ENCODE results near the gene OTUB1.

OTUB1 gene

DNA sequence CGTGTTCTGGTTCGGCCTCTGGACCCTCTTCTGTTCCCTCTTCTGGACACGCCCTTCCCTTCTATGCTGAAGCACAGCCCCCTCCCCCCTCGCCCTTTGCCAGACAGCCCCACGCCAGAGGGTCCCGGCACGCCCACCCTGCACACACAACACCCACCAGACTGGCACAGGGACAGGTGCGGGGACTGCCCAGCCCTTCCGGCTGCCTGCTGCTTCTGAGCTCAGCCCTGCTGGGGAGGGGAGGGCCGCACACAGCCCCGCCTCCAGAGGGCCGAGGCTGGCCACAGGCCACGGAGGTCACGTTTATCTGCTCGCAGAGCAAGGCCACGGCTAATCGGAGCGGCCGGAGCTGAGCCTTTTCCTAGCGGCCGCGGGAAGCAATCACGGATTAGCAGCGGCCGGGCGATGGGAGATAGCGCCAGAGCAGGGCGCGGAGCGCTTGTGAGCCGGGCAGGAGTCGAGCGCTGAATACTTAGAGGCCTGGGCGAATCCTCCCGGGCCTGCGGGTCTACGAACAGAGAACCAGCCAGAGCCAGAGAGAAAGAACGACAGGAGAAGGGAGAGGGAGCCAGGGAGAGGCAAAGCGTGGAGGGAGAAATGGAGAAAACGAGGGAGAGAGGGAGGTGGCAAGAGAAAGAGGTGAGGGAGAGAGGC, 21.5 kb downstream of the OTUB1 start:
- no peak for DNase-seq

- DNase-seq, result no peak
These were observed 22.2 kb downstream of the OTUB1 start for GRCh38 chr11:64008283-64008913.

- no peak for DNase-seq
These were observed 22.8 kb downstream of the OTUB1 start for GRCh38 chr11:64008914-64009633.

DNA sequence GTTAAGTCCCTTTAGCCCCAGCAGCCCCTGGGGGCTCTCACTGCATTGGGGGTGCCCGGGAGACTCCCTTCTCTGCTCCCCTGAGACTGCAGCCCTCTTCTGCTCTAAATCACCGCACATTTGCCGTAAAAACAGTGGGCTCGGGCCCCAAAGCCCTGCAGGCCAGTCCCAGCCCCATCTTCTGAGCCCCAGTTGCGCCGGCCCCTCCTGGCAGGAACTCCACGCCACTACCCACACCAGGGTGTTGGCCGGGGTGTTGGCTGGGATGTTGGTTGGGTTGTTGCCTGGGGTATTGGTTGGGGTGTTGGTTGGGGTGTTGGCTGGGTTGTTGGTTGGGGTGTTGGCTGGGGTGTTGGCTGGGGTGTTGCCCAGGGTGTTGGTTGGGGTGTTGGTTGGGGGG, 23.5 kb downstream of the OTUB1 start:
- no peak for DNase-seq

DNA sequence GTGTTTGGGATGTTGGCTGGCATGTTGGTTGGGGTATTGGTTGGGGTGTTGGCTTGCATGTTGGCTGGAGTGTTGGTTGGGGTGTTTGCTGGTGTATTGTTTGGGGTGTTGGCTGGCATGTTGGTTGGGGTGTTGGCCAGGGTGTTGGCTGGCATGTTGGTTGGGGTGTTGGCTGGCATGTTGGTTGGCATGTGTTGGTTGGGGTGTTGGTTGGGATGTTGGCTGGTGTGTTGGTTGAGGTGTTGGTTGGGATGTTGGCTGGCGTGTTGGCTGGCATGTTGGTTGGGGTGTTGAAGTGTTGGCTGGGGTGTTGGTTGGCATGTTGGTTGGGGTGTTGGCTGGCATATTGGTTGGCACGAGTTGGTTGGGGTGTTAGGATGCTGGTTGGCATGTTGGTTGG, 24.5 kb downstream of the OTUB1 start:
- no peak for DNase-seq

DNA sequence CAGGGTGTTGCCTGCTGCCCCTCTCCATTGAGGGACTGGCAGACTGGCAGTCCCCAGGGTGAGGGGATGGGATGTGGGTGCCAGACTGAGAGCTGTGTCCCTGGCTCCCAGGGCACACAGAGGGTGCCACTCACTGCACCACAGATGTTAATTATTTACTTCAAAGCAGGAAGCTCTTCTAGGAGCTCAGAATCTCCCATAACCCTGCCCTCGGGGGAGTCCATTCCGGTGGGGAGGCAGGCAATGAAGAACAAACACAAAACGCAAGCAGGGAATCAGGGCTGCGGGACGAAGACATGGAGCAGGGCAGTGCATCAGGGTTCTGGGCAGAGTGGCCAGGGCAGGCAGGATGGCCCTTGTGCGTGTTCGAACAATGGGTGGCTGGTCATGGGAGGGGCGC, 25.1 kb downstream of the OTUB1 start:
- DNase-seq, result no peak

DNA sequence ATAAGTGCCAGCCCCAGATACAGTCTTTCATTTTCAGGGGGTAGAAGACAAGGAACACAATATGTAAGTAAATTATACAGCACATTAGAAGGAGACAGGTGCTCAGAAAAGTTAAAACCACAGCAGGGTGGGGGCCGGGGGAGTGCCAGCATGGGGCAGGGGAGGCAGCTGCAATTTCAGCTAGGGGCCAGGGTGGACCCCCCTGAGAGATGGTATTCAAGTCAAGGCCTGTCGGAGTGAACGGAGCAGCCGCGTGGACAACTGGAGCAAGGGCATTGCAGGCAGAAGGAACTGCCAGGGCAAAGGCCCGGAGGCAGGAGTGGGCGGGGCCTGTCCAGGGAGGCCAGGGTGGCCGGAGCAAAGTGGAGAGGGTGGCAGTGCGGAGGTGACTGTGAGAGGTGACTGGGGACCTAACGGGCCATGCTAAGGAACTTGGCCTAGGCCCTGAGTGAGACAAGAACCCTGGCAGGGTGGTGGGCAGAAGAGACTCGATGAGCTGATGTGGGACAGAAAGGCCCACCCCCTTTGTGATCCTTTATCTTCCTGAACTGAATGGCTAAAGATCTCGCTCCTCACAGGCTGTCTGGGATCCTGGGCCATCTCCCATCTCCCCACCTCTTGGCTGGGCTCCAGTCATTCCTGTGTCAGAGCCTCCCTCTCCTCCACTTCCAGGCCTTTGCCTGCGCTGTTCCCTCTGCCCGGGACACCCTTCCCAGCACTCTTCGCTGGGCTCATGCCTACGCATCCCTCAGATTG, 27.1 kb downstream of the OTUB1 start:
- DNase-seq, result no peak

DNA sequence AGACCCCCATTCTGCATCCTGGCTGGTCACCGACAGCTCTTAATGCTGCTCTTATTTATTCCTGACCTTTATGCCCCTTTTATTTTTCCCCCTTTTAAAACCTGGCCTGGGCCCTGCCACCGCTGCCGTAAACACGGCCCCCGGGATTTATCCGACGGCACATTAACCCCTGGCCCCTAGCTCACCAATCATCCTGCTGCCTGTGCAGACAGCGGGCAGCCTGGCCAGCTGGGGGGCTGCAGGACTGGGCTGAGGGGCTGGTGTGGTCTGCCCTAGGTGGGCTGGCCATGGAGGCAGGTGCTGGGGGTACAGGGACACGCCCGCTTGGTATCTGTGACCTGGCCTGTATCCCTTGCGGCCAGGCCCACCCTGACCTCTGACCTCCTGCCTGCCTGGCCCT, 28.1 kb downstream of the OTUB1 start:
- DNase-seq, result no peak

DNA sequence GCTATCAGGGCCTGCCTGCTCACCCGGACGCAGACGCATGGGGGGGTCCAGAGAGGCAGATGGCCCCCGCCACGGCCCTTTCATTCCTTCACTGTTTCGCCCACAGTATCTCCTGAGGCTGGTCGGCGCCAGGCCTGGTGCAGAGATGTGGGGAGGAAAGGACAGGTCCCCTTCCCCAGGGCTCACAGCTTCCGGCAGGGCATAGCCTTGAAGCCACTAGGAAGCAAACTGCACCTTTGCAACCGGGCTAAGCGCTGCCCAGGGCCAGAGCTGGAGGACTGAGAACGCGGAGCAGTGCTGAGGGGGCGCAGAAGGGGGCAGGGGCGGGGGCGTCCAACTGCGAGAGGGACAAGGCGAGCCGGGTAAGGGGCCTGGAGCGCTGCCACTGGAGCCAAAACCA, 29.3 kb downstream of the OTUB1 start:
- no peak for DNase-seq

DNA sequence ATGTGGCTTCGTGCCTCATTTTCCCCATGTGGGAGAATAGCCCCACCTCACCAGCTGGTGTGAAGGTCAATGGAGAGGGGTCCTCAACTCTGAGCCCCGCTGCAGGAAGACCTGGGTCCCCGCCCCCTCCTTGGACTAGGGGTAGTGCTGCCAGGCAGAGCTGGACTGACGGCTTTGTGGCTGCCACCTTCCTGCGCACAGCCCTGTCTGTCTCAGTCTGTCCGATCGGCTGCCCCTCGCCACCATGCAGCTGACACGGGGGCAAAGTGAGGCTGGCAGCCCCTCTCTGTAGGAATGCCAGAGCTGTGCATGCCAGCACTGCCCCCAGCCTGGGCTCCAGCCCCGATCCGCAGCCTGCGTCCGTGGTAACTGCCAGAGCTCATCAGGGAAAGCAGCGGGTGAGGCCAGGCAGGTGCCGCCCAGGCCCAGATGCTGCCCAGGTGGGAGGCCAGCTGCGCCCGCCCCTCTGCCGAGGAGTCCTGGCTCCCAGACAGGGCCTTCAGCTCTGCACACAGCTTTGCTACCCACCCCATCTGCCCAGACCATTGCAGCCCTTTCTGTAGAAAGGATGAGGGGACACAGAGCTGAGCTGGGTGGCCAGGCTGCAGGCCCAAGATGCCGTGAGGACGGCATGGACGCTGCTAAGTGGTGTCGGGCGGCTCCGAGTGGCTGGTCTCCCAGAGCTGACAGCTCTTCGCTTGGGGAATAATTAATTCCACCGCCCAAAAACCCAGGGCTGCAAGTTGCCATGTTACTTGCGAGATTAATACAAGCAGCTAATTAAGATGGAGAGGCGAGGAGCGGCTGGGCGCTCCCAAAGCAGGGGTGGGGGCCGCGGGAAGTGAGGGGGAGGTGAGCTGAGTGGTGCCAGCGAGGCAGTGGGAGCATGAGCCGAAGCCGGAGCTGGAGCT, 30.0 kb downstream of the OTUB1 start:
- DNase-seq, result no peak

GRCh38 chr11:64017945-64018224, 31.6 kb downstream of the OTUB1 start:
- DNase-seq, result no peak

DNA sequence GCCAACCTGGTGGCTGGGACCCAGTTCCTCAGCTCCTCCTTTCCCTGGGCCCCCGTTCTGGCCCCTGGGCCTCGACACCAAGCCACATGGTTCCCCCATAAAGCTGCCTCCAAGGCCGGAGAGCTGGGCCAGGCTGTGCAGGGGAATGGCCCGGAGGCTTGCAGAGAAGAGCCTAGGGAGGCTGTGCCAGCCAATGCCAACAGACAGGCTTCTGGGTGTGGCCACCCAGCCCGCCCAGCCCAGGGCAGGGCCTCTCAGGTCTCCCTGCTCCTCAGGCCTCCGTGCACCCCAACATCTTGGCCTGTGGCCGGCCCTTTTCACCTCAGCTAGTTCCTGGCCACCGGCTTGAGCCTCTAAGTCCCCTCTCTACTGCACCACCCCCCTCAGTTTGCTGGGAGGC, 32.1 kb downstream of the OTUB1 start:
- DNase-seq, result no peak

GRCh38 chr11:64019106-64020037, 33.1 kb downstream of the OTUB1 start:
- DNase-seq, result no peak

- DNase-seq, result no peak
These were observed 34.9 kb downstream of the OTUB1 start for GRCh38 chr11:64020976-64021756.

DNA sequence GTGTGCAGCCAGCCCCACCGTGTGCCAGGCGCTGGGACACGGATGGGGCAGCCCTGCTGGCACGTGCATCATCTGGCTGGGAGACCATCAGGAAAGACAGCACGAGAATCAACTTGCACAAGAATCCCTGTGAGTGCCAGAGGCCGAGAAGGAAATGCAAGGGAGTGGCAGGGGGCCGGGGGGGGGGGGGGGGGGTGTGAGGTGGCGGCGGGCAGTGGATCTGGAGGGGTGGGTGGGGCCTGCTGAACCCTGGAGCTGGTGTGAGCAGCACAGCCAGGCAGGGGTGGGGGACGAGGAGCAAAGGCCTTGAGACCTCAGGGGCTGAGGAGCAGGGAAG, 35.5 kb downstream of the OTUB1 start:
- no peak for DNase-seq

DNA sequence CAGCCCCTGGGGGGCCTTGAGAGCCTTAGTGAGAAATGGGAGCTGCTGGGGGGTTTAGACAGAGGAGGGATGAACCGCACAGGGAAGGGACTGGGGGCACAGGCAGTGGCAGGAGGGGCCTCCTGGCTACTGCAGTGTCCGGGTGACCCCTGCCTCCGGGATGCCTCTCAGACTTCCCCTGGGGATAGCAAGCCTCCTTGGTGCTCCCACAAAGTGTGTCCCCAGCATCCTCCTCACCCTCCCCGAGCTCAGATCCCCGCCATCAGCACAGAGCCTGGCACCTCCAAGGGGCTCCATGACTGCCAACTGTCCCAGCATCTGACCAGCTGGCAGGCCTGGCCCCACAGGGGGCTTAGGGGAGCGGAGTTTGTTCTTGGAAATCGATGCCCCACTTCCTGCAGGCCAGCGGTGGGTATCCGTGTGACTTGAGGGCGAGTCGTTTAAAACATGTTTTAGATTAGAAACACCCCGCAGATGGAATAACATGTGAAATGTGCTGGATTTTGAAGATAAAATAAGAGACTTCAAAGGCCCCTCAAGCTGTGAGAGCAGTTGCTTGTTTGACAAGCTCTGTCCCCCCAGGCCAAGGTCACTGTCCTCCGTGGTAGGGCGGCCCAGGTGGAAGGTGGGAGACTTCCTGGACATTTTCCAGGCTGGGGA, 36.0 kb downstream of the OTUB1 start:
- no peak for DNase-seq

- DNase-seq, result no peak
These were observed 37.8 kb downstream of the OTUB1 start for GRCh38 chr11:64023712-64024710.

DNA sequence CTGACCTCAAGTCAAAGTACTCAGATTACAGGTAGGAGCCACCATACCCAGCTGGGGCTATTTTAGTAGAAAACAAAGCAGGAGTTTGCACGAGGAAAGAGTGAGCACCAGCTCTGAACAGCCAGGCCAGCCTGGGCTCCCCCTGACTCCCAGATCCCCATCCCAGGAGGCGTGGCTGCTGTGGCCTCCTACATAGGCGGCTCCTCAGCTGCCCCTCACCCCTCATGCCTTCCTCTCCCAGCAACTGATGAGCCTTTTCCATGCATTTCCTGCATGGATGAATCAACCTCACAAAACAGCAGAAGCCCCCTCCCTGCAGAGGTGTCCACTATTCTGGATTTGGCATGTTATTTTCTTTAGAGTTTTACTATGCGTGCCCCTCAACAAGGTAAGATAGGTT, 39.0 kb downstream of the OTUB1 start:
- DNase-seq, result no peak

DNA sequence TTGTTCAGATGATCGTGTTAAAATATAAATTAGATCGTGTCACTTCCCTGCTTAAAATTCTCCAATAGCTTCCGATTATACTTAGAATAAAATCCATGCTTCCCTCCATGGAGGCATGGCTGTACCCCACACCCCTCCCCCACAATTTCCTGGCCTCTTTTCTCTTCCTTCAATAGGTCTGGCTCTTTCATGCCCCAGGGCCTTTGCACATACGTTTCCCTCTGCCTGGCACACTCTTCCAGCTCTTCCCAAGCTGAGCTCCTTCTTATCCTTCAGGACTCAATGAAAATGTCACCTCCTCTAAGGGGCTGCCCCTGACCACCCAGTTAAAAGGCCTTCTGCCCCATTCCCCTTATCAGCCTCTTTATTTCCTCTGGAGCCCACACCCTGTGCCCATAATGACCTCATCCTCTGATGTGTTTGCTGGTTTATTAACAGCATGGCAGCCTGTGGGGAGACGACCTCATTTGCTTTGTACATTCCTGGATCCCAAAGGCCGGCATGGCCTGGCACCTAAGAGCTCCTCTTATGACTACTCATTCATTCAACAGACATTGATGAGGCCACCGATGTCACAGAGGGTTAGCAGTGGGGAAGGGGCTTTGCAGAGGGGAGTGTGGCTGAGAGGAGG, 40.5 kb downstream of the OTUB1 start:
- DNase-seq, result no peak

Measured in GF-D8 (cell line).